Dermis microvascular lymphatic vessel endothelial cell (primary cell): ENCODE results near the gene PDE6D. TPM values are rescaled to one million over a fixed set of nuclear protein-coding genes. Genes with fewer than 3 reads are reported as not detected.

ENCODE experiments used
- DNase-seq, 2 donors: peaks; one replicate each; pipeline versions ENCODE4 v3.0.0 to v3.0.0-alpha.2; 2010; ENCODE audit warnings: low read depth in 2 of 2
- total RNA-seq: library from RNA; depleted of rRNA; stranded (reverse); fragments of >200 nt; gene quantifications from 2 replicates; pipeline ENCODE4 v1.2.1, GENCODE V29; 2014

PDE6D gene
- 14.9 and 20.6 TPM in 2 replicates for total RNA-seq

GRCh38 chr2:231780909-231781797 lies at the start of gene PDE6D:
TSS of gene PDE6D (minus strand) at chr2:231781282. CDS start at chr2:231781114, 168 bp downstream.
- peak; percentile 99 for DNase-seq

- DNase-seq = no peak
Observed at GRCh38 chr2:231821908-231822307, 40.8 kb upstream of the PDE6D start.

GRCh38 chr2:231820786-231821303 lies 39.8 kb upstream of the PDE6D start:
- no peak for DNase-seq

GRCh38 chr2:231819447-231820042 lies 38.5 kb upstream of the PDE6D start:
- no peak for DNase-seq

GRCh38 chr2:231816327-231817026 lies 35.4 kb upstream of the PDE6D start:
- no peak for DNase-seq

- DNase-seq = no peak
Observed at GRCh38 chr2:231810905-231811304, 29.8 kb upstream of the PDE6D start.

- no peak for DNase-seq
Observed at GRCh38 chr2:231807020-231807419, 25.9 kb upstream of the PDE6D start.

- no peak for DNase-seq
Observed at GRCh38 chr2:231803501-231804138, 22.5 kb upstream of the PDE6D start.

GRCh38 chr2:231800493-231801091 lies 19.5 kb upstream of the PDE6D start:
- peak; percentile 7 to 49 for DNase-seq

- peak; percentile 91 to 93 for DNase-seq
Observed at GRCh38 chr2:231795525-231796327, 14.6 kb upstream of the PDE6D start.

- DNase-seq = no peak
Observed at GRCh38 chr2:231794383-231794782, 13.3 kb upstream of the PDE6D start.

GRCh38 chr2:231791107-231791506 lies 10.0 kb upstream of the PDE6D start:
- DNase-seq = no peak

GRCh38 chr2:231786917-231787292 lies 5.8 kb upstream of the PDE6D start:
- DNase-seq = no peak

- peak; percentile 60 to 83 for DNase-seq
Observed at GRCh38 chr2:231786177-231786916, 5.3 kb upstream of the PDE6D start, which contains the start of gene COPS7B. TSS of gene COPS7B (plus strand) at chr2:231786445. CDS start at chr2:231788571, 2,126 bp downstream.

- DNase-seq = no peak
Observed at GRCh38 chr2:231785822-231786176, 4.7 kb upstream of the PDE6D start.

GRCh38 chr2:231785413-231785812 lies 4.3 kb upstream of the PDE6D start:
- DNase-seq = no peak

- DNase-seq = peak; percentile 81 to 84
Observed at GRCh38 chr2:231781798-231782726, 980 bp upstream of the PDE6D start.

- peak; percentile 7 to 57 for DNase-seq
Observed at GRCh38 chr2:231780123-231780908, 766 bp downstream of the PDE6D start.
